Measurements from ENCODE around the gene DTNBP1. TPM values are rescaled to one million over a fixed set of nuclear protein-coding genes. Genes with fewer than 3 reads are reported as not detected.

DTNBP1 gene
- total RNA-seq, 1 experiment from 2014 or later: 28.2 TPM

DNA sequence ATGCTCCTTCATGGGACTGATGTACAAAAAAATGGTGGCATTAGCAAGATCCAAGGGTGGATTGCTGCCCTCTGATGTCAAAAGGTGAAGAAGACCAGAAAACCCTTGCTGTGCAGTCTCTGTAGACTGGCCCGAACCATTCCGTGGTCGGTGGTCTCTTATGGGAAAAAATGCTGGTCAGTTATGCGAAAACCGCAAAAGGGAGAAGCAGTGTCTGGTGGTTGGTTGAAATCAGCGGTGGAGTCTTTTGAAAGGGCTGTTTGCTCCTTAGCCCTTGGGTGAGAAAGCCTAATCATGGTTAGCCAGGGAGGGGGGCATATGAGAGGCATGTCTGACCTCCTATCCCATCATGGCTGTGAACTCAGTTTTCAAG is 108.1 kb downstream of the DTNBP1 start:
- ChIA-PET POLR2A (ENCODE audit: low non-redundant PET) (no interaction called here), CTCF (no interaction called here)
- no peak for DNase-seq (ENCODE audit: low spot score)
- Histone ChIP-seq H3K27me3 (replicated peaks; ENCODE audit: insufficient read depth, low read depth, low read length, poor library complexity) (no peaks in the 10 kb centered on the region), H3K4me1 (ENCODE audit: insufficient read depth, low read length, poor library complexity, severe bottlenecking) (peaks cover 39% of the 10 kb centered on the region), H3K36me3 (ENCODE audit: insufficient read depth, low read length, poor library complexity, severe bottlenecking) (no peaks in the 10 kb centered on the region), H3K4me3 (ENCODE audit: low read depth, low read length, poor library complexity, severe bottlenecking) (no peak overlapping the region), H3K27ac (ENCODE audit: low read depth, low read length, poor library complexity, severe bottlenecking) (no peak overlapping the region), H3K9me3 (ENCODE audit: low read depth, low read length, poor library complexity, severe bottlenecking) (no peaks in the 10 kb centered on the region)
- intact Hi-C loops (cut with micrococcal nuclease; ENCODE audit: unreplicated experiment): loop anchor here (5.0 kb wide), 1 partner anchor 33 kb away; no protein-coding TSS in a partner anchor
- TF ChIP-seq EZH2 (IDR thresholded peaks at IDR 0.05; ENCODE audit: borderline replicate concordance, low read depth, low read length, poor library complexity, severe bottlenecking): no peak
- TF ChIP-seq, protein P1, sequence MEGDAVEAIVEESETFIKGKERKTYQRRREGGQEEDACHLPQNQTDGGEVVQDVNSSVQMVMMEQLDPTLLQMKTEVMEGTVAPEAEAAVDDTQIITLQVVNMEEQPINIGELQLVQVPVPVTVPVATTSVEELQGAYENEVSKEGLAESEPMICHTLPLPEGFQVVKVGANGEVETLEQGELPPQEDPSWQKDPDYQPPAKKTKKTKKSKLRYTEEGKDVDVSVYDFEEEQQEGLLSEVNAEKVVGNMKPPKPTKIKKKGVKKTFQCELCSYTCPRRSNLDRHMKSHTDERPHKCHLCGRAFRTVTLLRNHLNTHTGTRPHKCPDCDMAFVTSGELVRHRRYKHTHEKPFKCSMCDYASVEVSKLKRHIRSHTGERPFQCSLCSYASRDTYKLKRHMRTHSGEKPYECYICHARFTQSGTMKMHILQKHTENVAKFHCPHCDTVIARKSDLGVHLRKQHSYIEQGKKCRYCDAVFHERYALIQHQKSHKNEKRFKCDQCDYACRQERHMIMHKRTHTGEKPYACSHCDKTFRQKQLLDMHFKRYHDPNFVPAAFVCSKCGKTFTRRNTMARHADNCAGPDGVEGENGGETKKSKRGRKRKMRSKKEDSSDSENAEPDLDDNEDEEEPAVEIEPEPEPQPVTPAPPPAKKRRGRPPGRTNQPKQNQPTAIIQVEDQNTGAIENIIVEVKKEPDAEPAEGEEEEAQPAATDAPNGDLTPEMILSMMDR (conservative IDR thresholded peaks at IDR 0.05; ENCODE audit: low read depth, low read length): no peak
- no TSS peak for BruUV-seq (replicated peaks)

DNA sequence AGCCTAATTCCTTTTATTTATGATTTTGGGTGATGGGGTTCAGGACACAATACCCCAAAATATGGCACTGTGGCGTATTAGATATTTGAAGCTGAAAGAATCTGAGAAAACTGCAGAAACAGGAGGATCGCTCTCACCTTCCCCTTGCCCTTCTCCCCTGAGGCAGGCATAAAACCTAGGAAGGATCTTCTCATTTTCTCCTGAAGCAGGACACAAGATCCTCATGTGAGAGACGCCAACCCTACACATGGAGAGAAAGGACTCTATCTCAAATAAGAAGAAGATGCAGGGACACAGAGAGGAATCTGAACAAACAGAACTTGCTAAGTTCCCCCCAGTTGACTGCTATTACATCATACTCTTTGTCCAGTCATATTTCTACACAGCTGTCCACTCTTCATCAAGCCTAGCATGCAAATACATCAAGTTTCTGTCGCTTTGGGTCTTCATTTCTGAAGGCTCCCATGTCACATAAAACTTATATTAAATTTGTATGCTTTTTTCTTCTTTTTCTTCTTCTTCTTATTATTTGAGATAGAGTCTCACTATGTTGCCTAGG is 109.0 kb downstream of the DTNBP1 start:
- Histone ChIP-seq H3K9me3 (ENCODE audit: low read depth, low read length, poor library complexity, severe bottlenecking) (no peaks in the 10 kb centered on the region), H3K27ac (ENCODE audit: low read depth, low read length, poor library complexity, severe bottlenecking) (no peak overlapping the region), H3K4me3 (ENCODE audit: low read depth, low read length, poor library complexity, severe bottlenecking) (no peak overlapping the region), H3K27me3 (replicated peaks; ENCODE audit: insufficient read depth, low read depth, low read length, poor library complexity) (no peaks in the 10 kb centered on the region), H3K4me1 (ENCODE audit: insufficient read depth, low read length, poor library complexity, severe bottlenecking) (peaks cover 43% of the 10 kb centered on the region), H3K36me3 (ENCODE audit: insufficient read depth, low read length, poor library complexity, severe bottlenecking) (no peaks in the 10 kb centered on the region)
- POLR2A ChIA-PET (ENCODE audit: low non-redundant PET): no interaction called here
- BruUV-seq (replicated peaks): no TSS peak
- TF ChIP-seq EZH2 (IDR thresholded peaks at IDR 0.05; ENCODE audit: borderline replicate concordance, low read depth, low read length, poor library complexity, severe bottlenecking): no peak
- TF ChIP-seq, protein P1 (conservative IDR thresholded peaks at IDR 0.05; ENCODE audit: low read depth, low read length): no peak
- no peak for DNase-seq (ENCODE audit: low spot score)
- intact Hi-C loops (cut with micrococcal nuclease; ENCODE audit: unreplicated experiment): loop anchor here (5.0 kb wide), 1 partner anchor 33 kb away; no protein-coding TSS in a partner anchor
- CTCF ChIA-PET: no interaction called here

DNA sequence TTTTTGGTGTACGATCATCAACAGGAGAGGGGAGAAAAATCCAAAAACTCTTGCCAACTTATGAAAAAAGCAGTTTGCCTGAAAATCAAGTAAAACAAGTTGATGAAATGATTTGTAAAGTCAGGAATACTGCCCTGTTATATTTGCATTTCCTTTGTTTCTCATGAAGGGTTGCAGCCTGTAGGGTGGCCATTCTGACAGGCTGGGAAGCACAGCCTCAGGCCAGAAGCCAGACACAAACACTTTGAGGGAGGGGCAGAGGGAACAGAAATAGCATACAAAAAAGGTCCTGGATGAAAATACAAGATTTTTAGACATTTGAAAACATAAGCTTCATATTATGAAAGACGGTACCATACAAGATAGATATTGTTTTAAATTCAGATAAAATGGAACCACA is 109.8 kb downstream of the DTNBP1 start:
- BruUV-seq (replicated peaks): no TSS peak
- intact Hi-C loops (cut with micrococcal nuclease; ENCODE audit: unreplicated experiment): loop anchor here (5.0 kb wide), 1 partner anchor 34 kb away; no protein-coding TSS in a partner anchor
- H3K9me3 ChIP-seq (ENCODE audit: low read depth, low read length, poor library complexity, severe bottlenecking): no peaks in the 10 kb centered on the region
- no peak overlapping the region for H3K27ac ChIP-seq (ENCODE audit: low read depth, low read length, poor library complexity, severe bottlenecking)
- ChIA-PET POLR2A (ENCODE audit: low non-redundant PET) (interaction anchor here (0.9 kb wide), 1 partner anchor 19 kb away, joined by 9 read pairs; no protein-coding TSS in a partner anchor), CTCF (interaction anchor here (0.6 kb wide), 1 partner anchor 59 kb away, joined by 5 read pairs; no protein-coding TSS in a partner anchor)
- no peak overlapping the region for H3K4me3 ChIP-seq (ENCODE audit: low read depth, low read length, poor library complexity, severe bottlenecking)
- H3K27me3 ChIP-seq (replicated peaks; ENCODE audit: insufficient read depth, low read depth, low read length, poor library complexity): no peaks in the 10 kb centered on the region
- H3K36me3 ChIP-seq (ENCODE audit: insufficient read depth, low read length, poor library complexity, severe bottlenecking): no peaks in the 10 kb centered on the region
- no peak for TF ChIP-seq EZH2 (IDR thresholded peaks at IDR 0.05; ENCODE audit: borderline replicate concordance, low read depth, low read length, poor library complexity, severe bottlenecking)
- TF ChIP-seq, protein P1 (conservative IDR thresholded peaks at IDR 0.05; ENCODE audit: low read depth, low read length): no peak
- DNase-seq (ENCODE audit: low spot score): no peak
- peaks cover 50% of the 10 kb centered on the region for H3K4me1 ChIP-seq (ENCODE audit: insufficient read depth, low read length, poor library complexity, severe bottlenecking)

Data from A673 (cell line).